ENCODE data around the gene IBTK.

DNA sequence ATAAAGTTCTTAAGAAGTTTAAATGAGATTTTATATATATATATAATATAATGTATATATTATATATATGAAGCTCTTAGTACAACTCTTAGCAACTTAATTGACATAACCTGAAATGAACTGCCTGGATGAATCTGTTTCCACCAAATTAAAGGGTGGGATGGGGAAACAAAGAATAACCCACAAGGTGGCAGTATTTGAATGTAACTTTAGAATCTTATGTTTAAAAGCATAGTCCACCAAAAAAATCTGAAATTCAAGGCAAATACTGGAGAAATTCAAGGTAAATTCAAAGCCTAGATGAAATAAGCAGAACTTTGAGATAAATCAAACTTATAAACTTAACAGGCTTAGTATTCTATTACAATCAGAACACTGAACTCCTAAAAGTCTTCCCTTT, 4.4 kb upstream of the IBTK start:
- TF ChIP-seq RAD21 (IDR thresholded peaks at IDR 0.05; ENCODE audit: low read length): peak; percentile 64
- TF ChIP-seq MAFK (IDR thresholded peaks at IDR 0.05; ENCODE audit: low read depth, low read length): no peak
- TF ChIP-seq POLR2A (IDR thresholded peaks at IDR 0.05; ENCODE audit: low read depth, low read length): no peak
- TF ChIP-seq RCOR1 (IDR thresholded peaks at IDR 0.05; ENCODE audit: insufficient replicate concordance, low read length): no peak
- TF ChIP-seq CEBPB (IDR thresholded peaks at IDR 0.05; ENCODE audit: low read depth, low read length): no peak
- TF ChIP-seq, protein P1, sequence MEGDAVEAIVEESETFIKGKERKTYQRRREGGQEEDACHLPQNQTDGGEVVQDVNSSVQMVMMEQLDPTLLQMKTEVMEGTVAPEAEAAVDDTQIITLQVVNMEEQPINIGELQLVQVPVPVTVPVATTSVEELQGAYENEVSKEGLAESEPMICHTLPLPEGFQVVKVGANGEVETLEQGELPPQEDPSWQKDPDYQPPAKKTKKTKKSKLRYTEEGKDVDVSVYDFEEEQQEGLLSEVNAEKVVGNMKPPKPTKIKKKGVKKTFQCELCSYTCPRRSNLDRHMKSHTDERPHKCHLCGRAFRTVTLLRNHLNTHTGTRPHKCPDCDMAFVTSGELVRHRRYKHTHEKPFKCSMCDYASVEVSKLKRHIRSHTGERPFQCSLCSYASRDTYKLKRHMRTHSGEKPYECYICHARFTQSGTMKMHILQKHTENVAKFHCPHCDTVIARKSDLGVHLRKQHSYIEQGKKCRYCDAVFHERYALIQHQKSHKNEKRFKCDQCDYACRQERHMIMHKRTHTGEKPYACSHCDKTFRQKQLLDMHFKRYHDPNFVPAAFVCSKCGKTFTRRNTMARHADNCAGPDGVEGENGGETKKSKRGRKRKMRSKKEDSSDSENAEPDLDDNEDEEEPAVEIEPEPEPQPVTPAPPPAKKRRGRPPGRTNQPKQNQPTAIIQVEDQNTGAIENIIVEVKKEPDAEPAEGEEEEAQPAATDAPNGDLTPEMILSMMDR (conservative IDR thresholded peaks at IDR 0.05; ENCODE audit: low read depth, low read length): peak; percentile 73
- no peak for TF ChIP-seq BHLHE40 (IDR thresholded peaks at IDR 0.05; ENCODE audit: low read depth, low read length)
- TF ChIP-seq NFE2L2 (IDR thresholded peaks at IDR 0.05; ENCODE audit: low read depth, low read length): no peak

Measured in IMR-90 (cell line).